ENCODE data around the gene KIF3B. TPM values are rescaled to one million over a fixed set of nuclear protein-coding genes. Genes with fewer than 3 reads are reported as not detected.
A peak's percentile ranks its signal among the peaks of the same experiment; 100 is the strongest.
"Not testable (repeated sequence)": the region's sequence is repeated elsewhere in the genome, so short reads cannot be mapped to it uniquely, and the experiment has no call there.

KIF3B gene
- total RNA-seq, 2 donors from 2014 or later = 13.4 to 14.4 TPM

GRCh38 chr20:32237419-32237818 is 40.0 kb upstream of the KIF3B start:
- Mint-ChIP-seq H3K4me1 (peaks cover 21% of the 10 kb centered on the region), H3K4me3 (no peak overlapping the region), H3K36me3 (ENCODE audit: low read depth) (peaks cover 3% of the 10 kb centered on the region), H3K27me3 (no peaks in the 10 kb centered on the region), H3K27ac (peak overlapping the region; percentile 100)
- no peaks in the 10 kb centered on the region for H3K9me3 ChIP-seq (ENCODE audit: control insufficient read depth, low read length, poor library complexity, severe bottlenecking)
- DNase-seq = no peak
- no peak for ATAC-seq

DNA sequence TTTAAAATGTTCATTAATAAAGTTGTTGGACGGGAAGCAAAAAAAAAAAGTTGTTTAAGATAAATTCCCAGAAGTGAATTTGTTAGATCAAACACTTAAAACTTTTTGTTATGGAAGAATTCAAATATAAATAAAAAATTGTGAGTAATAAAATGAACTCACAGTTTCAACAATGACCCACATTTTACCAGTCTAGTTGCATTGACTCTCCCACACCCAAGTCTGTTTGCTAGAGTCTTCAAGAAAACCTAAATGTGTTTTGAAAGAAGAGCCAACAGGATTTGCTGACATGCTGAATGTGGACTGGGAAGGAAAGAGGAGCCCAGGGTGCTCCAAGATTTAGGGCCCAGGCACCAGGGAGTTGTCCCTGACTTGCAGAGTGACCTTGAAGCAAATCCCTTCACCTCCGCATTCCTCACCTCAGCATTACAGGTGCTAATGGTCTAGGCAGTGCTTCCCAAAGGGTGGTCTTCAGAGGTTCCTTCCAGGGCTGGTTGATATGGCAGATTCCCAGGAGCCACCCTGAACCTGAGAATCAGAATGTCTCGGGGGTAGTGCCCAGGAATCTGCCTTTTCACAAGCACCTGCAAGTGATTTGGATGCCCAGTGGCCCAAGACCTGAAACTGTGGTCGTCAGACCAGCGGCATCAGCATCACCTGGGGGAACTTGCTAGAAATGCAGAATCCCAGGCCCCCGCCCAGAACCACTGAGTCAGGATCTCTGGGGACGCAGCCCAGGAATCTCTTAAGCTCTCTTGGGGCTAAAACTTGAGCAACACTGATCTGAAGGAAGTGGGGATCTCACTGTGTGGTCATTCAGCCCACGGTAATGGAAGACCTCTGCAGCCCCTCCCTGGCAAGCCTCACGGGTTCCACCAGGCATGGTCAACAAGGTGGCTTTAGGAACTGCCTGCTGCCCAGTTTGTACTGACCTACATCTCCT is 38.7 kb upstream of the KIF3B start:
- H3K9me3 ChIP-seq (ENCODE audit: control insufficient read depth, low read length, poor library complexity, severe bottlenecking) = no peaks in the 10 kb centered on the region
- Mint-ChIP-seq H3K27me3 (no peaks in the 10 kb centered on the region), H3K36me3 (ENCODE audit: low read depth) (peaks cover 3% of the 10 kb centered on the region), H3K27ac (no peak overlapping the region), H3K4me3 (no peak overlapping the region), H3K4me1 (peaks cover 13% of the 10 kb centered on the region)
- ATAC-seq = no peak
- DNase-seq = no peak

DNA sequence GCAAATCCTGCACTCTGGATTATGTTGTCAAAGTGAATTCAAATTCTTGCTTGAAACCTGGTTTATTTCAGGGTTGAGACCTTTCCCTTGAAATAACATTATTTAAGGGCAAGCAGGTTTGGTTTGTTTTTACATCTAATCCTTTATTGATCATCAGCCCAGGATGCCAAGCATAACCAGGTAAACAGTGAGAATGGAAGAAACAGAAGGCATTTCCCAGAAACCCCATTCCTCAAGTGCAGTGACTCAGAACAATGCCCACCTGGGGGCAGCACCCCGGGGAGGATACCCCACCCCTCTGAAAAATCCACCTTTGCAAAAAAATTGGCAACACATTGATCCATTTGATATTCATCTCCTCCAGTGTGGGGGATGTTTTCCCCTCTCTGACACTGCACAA is 37.2 kb upstream of the KIF3B start:
- no peak for DNase-seq
- Mint-ChIP-seq H3K4me1 (peaks cover 11% of the 10 kb centered on the region), H3K27me3 (no peaks in the 10 kb centered on the region), H3K36me3 (ENCODE audit: low read depth) (peaks cover 3% of the 10 kb centered on the region), H3K4me3 (no peak overlapping the region), H3K27ac (no peak overlapping the region)
- no peak for ATAC-seq
- no peaks in the 10 kb centered on the region for H3K9me3 ChIP-seq (ENCODE audit: control insufficient read depth, low read length, poor library complexity, severe bottlenecking)

- no peaks in the 10 kb centered on the region for H3K36me3 Mint-ChIP-seq (ENCODE audit: low read depth)
- no peak overlapping the region for H3K4me3 Mint-ChIP-seq
- ATAC-seq (no peak), DNase-seq (no peak)
- no peaks in the 10 kb centered on the region for H3K27me3 Mint-ChIP-seq
- no peak overlapping the region for H3K27ac Mint-ChIP-seq
- peaks cover 9% of the 10 kb centered on the region for H3K4me1 Mint-ChIP-seq
- H3K9me3 ChIP-seq (ENCODE audit: control insufficient read depth, low read length, poor library complexity, severe bottlenecking) = no peaks in the 10 kb centered on the region
Measured at GRCh38 chr20:32241807-32242206, 35.6 kb upstream of the KIF3B start.

GRCh38 chr20:32244150-32244823 is 33.2 kb upstream of the KIF3B start:
- no peaks in the 10 kb centered on the region for H3K9me3 ChIP-seq (ENCODE audit: control insufficient read depth, low read length, poor library complexity, severe bottlenecking)
- Mint-ChIP-seq H3K4me3 (no peak overlapping the region), H3K36me3 (ENCODE audit: low read depth) (no peaks in the 10 kb centered on the region), H3K4me1 (peaks cover 5% of the 10 kb centered on the region), H3K27me3 (no peaks in the 10 kb centered on the region), H3K27ac (peak overlapping the region; percentile 69)
- ATAC-seq = no peak
- DNase-seq = no peak

DNA sequence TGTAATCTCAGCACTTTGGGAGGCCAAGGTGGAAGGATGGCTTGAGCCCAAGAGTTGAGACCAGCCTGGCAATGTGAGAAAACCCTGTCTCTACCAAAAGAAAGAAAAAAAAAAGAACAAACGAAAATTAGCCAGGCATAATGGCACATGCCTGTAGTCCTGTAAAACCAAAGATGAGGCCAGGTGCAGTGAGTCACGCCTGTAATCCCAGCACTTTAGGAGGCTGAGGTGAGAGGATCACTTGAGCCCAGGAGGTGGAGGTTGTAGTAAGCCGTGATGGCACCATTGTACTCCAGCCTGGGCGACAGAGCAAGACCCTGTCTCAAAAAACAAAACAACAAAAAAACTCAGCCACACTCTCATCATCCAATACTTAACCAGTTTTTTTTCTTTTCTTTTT is 32.5 kb upstream of the KIF3B start:
- DNase-seq (no peak), ATAC-seq (no peak)
- Mint-ChIP-seq H3K27me3 (no peaks in the 10 kb centered on the region), H3K36me3 (ENCODE audit: low read depth) (no peaks in the 10 kb centered on the region), H3K4me1 (peaks cover 7% of the 10 kb centered on the region), H3K4me3 (no peak overlapping the region), H3K27ac (peak overlapping the region; percentile 69)
- no peaks in the 10 kb centered on the region for H3K9me3 ChIP-seq (ENCODE audit: control insufficient read depth, low read length, poor library complexity, severe bottlenecking)

DNA sequence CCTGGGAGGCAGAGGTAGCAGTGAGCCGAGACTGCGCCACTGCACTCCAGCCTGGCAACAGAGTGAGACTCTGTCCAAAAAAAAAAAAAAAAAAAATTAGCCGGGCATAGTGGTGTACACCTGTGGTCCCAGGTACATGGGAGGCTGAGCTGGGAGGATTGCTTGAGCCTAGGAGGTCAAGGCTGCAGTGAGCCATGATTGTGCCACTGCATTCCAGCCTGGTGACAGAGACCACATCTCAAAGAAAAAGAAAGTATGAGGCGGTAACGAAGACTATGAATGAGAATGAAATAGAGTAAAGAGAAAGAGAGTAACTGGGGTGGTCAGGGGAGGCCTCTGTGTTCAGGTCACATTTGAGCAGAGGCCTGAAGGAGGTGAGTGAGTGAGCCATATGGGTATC is 31.2 kb upstream of the KIF3B start:
- peak overlapping the region; percentile 60 for H3K27ac Mint-ChIP-seq
- not testable (repeated sequence) for H3K27me3 Mint-ChIP-seq; H3K4me3 Mint-ChIP-seq; H3K36me3 Mint-ChIP-seq (ENCODE audit: low read depth); DNase-seq; H3K9me3 ChIP-seq (ENCODE audit: control insufficient read depth, low read length, poor library complexity, severe bottlenecking); H3K4me1 Mint-ChIP-seq; ATAC-seq

DNA sequence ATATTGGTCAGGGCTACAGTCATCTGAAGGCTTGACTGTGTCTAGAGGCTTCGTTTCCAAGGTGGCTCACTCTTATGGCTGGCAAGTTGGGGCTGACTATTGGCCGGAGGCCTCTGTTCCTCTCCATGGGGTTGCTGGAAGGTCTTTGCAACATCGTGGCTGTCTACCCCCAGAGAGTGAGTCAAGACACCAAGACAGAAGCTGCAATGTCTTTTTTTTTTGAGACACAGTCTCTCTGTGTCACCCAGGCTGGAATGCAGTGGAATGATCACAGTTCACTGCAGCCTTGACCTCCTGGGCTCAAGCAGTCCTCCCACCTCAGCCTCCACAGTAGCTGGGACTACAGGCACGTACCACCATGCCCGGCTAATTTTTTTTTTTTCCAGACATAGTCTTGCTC is 29.4 kb upstream of the KIF3B start:
- no peak for ATAC-seq
- no peaks in the 10 kb centered on the region for H3K27me3 Mint-ChIP-seq
- no peak overlapping the region for H3K4me3 Mint-ChIP-seq
- peaks cover 22% of the 10 kb centered on the region for H3K4me1 Mint-ChIP-seq
- no peak overlapping the region for H3K27ac Mint-ChIP-seq
- no peak for DNase-seq
- no peaks in the 10 kb centered on the region for H3K9me3 ChIP-seq (ENCODE audit: control insufficient read depth, low read length, poor library complexity, severe bottlenecking)
- no peaks in the 10 kb centered on the region for H3K36me3 Mint-ChIP-seq (ENCODE audit: low read depth)

- Mint-ChIP-seq H3K4me3 (peak overlapping the region; percentile 59), H3K27me3 (no peaks in the 10 kb centered on the region), H3K4me1 (peaks cover 22% of the 10 kb centered on the region), H3K27ac (peak overlapping the region; percentile 41), H3K36me3 (ENCODE audit: low read depth) (no peaks in the 10 kb centered on the region)
- DNase-seq (peak in 2 of 3 donors; percentile 6 to 18), ATAC-seq (peak; percentile 98)
- no peaks in the 10 kb centered on the region for H3K9me3 ChIP-seq (ENCODE audit: control insufficient read depth, low read length, poor library complexity, severe bottlenecking)
Measured at GRCh38 chr20:32249030-32249738, 28.3 kb upstream of the KIF3B start.

DNA sequence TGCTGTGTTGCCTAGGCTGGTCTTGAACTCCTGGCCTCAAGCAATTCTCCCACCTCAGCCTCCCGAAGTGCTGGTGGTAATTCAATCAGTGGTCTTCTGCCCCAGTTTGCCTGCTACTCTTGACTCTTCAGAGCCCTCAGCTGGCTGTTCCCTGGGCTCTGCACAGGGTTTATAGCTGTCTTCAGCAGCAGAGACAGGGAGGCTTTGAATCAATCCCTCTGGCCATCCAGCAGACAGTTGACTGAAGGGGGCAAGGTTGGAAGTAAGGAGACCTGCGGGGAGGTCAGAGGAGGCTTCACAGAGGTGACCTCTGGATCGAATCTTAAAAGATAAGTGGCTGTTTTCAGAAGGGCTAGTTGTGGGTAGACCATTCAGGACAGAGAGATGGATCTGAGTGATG is 26.0 kb upstream of the KIF3B start:
- H3K36me3 Mint-ChIP-seq (ENCODE audit: low read depth) = no peaks in the 10 kb centered on the region
- no peak overlapping the region for H3K4me3 Mint-ChIP-seq
- H3K4me1 Mint-ChIP-seq = peaks cover 20% of the 10 kb centered on the region
- H3K27ac Mint-ChIP-seq = no peak overlapping the region
- no peaks in the 10 kb centered on the region for H3K9me3 ChIP-seq (ENCODE audit: control insufficient read depth, low read length, poor library complexity, severe bottlenecking)
- ATAC-seq (no peak), DNase-seq (no peak)
- no peaks in the 10 kb centered on the region for H3K27me3 Mint-ChIP-seq

GRCh38 chr20:32252189-32252588 is 25.3 kb upstream of the KIF3B start:
- H3K36me3 Mint-ChIP-seq (ENCODE audit: low read depth) = no peaks in the 10 kb centered on the region
- no peak for ATAC-seq

GRCh38 chr20:32260973-32261372 is 16.5 kb upstream of the KIF3B start:
- H3K27me3 Mint-ChIP-seq; H3K36me3 Mint-ChIP-seq (ENCODE audit: low read depth); H3K27ac Mint-ChIP-seq; H3K9me3 ChIP-seq (ENCODE audit: control insufficient read depth, low read length, poor library complexity, severe bottlenecking); H3K4me1 Mint-ChIP-seq; ATAC-seq; H3K4me3 Mint-ChIP-seq; DNase-seq: not testable (repeated sequence)

More at GRCh38 chr20:32252189-32252588, 25.3 kb upstream of the KIF3B start:
- Mint-ChIP-seq H3K4me3 (no peak overlapping the region), H3K4me1 (peaks cover 20% of the 10 kb centered on the region), H3K27ac (peak overlapping the region; percentile 44), H3K27me3 (no peaks in the 10 kb centered on the region)
- H3K9me3 ChIP-seq (ENCODE audit: control insufficient read depth, low read length, poor library complexity, severe bottlenecking) = no peaks in the 10 kb centered on the region
- no peak for DNase-seq

GRCh38 chr20:32261644-32262043 is 15.8 kb upstream of the KIF3B start:
- H3K4me3 Mint-ChIP-seq = no peak overlapping the region
- no peak overlapping the region for H3K27ac Mint-ChIP-seq
- DNase-seq (no peak), ATAC-seq (no peak)
- no peaks in the 10 kb centered on the region for H3K36me3 Mint-ChIP-seq (ENCODE audit: low read depth)
- H3K27me3 Mint-ChIP-seq = no peaks in the 10 kb centered on the region
- no peaks in the 10 kb centered on the region for H3K4me1 Mint-ChIP-seq
- H3K9me3 ChIP-seq (ENCODE audit: control insufficient read depth, low read length, poor library complexity, severe bottlenecking) = no peaks in the 10 kb centered on the region
